GM19452 (cell line): ENCODE data around the gene ASL.
"Not testable (repeated sequence)": the region's sequence is repeated elsewhere in the genome, so short reads cannot be mapped to it uniquely, and the experiment has no call there.

Experiments used
- ATAC-seq: cut with Tn5 transposase; IDR thresholded peaks from one replicate; pipeline ENCODE4 v1.9.1; 2021; ENCODE audit not compliant: unreplicated experiment

Gene ASL

DNA sequence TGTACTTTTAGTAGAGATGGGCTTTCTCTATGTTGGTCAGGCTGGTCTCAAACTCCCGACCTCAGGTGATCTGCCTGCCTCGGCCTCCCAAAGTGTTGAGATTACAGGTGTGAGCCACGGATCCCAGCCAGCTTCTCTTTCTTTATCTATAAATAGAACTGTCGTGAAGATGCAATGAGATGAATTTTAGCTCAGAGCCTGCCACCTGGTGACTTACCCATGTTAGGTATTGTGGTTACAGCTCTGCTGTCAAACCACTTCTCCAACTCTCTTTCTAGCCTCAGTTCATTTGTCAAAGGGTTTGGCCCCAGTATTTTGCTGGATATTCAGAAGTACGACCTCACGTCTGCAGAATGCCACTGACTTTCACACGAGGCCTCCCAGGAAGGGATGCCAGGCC lies 3.4 kb upstream of the ASL start:
- not testable (repeated sequence) for ATAC-seq

DNA sequence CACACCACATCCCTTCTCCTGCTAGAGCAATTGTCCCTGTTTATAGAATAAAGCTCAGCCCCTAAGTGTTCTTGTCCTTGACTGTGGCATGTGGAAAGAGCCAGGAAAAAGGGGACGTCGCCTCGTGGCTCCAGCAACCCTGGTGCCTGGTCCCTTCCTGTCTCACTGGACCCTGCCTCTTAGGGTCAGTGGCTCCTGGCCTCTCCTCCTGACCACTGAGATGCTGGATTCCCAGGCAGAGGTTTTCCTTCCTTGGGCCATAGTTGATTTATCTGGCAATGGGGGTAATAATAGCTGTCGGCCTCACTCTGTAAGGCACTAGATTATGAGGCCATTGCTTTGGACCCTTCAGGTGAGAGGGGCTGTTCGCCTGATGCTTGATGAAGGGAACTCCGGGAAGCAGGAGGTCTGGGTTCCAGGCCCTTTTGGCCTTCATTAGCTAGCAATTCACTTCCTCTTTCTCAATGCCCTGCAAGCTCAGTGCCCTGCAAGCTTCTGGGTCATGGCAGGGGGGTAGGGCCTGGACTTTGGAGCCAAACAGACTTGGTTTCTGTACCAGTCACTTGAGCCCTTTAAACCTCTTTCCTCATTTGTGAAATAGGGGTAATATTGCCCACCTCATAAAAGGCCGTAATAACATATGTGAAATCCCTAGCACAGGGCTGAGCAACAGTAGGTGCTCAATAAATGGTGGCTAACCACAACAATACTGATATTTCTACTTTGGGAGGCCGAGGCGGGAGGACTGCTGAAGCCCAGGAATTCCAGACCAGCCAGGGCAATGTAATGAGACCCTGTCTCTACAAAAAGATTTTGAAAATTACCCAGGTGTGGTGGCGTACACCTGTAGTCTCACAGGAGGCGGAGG lies 1.1 kb downstream of the ASL start:
- ATAC-seq, result no peak

DNA sequence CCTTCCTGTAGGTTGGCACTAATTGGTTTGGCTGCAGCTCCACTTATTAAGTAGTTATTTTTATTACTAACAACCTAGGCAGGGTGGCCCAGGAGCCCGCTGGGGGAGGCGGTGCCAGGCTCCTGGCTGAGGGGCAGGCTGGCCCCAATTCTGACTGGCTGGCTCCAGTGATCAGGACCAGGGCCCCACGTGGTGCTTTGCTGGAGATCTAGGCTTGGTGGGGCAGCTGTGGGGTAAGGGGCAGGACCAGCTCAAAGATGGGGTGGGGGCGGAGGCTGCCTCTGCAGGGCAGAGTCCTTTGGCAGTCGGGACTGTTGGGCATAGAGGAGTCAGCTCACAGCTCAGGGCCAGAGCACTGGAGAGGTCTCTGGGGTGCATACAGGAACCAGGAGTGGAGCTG lies 2.4 kb downstream of the ASL start:
- no peak for ATAC-seq

DNA sequence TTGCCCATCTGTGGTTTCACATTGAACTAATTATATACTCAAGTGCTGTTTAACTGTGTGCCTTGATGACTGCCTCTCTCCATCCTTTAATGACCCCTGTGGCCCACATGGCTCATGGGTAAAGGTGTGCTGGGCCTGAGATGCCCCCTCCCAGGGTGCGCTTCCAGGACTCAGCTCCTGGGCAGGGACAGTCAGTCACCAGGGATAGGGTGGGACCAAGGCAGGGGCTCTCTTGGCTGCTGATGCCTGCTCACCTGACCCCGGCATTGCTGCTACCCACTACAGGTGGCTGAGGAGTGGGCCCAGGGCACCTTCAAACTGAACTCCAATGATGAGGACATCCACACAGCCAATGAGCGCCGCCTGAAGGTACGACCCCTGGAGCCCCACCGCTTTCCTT lies 6.5 kb downstream of the ASL start:
- no peak for ATAC-seq

DNA sequence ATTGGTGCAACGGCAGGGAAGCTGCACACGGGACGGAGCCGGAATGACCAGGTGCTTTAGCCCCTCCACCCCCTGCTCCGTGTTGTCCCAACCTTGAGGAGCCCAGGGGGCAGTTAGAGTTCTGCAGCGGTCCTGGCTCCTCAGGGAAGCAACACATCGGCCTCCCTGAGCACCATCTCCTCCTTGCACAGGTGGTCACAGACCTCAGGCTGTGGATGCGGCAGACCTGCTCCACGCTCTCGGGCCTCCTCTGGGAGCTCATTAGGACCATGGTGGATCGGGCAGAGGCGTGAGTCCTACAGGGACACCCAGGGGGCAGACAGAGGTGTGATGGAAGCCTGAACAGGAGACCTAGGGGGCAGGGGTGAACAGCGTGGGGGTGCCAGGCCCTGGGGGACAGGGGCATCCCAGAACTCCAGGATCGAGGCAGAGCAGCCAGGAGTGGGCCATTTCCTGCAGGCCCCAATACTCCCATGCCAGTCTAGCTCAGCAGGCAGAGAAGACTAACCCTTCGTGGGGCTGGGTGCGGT lies 7.3 kb downstream of the ASL start:
- no peak for ATAC-seq

DNA sequence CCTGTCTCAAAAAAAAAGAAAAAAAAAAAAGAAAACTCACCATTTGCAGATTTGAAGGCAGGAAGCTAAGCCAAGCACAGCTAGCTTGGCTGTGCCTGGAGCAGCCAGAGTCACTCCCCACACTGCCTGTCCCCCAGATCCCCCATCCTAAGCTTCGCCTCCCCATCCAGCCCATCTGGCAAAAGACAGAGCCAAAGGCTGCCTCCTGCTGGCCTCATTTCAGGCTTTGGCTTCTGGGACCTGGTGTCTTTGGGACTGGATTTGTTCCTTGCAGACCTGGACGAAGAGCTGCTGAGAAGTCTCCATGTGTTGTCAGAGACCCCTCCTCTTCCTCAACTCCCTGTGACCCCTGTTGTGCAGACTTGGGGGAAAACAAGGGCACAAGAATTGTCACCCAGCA lies 8.1 kb downstream of the ASL start:
- no peak for ATAC-seq

DNA sequence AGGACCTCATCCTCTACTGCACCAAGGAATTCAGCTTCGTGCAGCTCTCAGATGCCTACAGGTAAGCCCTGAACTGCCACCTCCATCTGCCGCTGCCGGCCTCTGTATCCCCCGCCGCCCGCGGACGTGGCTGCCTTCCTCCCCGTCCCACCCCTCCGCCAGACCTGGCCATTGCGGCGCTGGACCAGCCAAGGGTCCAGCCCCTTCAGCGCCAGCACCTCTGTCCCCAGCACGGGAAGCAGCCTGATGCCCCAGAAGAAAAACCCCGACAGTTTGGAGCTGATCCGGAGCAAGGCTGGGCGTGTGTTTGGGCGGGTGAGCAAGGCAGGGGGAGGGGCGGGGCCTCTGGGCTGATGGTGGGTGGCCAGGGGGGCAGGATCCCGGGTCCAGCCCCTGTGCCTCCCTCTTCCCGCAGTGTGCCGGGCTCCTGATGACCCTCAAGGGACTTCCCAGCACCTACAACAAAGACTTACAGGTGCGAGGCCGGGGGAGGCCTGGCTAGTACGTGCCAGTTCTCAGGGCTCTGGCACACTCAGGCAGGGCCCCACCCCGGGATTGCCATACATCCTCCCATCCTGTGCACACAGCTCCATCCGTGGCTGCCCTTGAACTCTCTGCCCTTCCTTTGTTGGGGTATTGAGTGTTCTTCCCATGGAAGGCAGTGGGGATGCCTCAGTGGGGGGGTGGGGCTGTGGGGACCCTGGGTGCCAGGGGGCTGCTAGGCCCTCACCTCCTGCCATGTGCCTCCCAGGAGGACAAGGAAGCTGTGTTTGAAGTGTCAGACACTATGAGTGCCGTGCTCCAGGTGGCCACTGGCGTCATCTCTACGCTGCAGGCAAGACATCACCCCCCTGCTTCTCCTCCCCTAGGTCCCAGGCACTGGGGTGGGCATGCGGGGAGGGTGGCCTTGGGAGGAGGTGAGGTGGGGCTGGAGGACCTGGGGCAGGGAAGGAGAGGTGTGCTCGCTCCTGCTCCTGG lies 13.5 kb downstream of the ASL start:
- ATAC-seq, result no peak

DNA sequence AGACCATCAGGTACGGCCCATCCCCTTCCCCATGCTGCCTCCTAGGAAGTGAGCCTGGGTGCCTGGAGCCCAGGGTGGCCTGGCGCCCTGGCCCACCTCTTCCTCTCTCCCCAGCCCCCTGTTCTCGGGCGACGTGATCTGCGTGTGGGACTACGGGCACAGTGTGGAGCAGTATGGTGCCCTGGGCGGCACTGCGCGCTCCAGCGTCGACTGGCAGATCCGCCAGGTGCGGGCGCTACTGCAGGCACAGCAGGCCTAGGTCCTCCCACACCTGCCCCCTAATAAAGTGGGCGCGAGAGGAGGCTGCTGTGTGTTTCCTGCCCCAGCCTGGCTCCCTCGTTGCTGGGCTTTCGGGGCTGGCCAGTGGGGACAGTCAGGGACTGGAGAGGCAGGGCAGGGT lies 17.0 kb downstream of the ASL start:
- ATAC-seq, result no peak

DNA sequence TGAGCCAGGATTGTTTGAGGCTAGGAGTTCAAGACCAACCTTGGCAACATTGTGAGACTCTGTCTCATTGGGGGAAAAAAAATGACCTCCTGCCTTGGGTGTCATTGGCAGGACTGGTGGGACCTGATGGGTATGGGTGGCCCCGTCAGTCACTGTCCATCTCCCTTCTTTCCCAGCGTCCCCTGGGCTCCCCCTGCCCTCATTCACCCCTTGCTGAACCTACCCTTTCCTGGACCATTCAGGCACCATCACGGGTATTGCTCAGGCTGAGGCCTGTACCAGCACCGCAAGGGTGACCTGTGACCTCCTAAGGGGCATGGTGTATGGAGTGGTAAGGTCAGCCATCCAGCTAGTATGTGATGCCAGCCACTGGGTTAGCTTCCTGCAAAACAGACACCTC lies 19.4 kb downstream of the ASL start:
- ATAC-seq, result no peak

DNA sequence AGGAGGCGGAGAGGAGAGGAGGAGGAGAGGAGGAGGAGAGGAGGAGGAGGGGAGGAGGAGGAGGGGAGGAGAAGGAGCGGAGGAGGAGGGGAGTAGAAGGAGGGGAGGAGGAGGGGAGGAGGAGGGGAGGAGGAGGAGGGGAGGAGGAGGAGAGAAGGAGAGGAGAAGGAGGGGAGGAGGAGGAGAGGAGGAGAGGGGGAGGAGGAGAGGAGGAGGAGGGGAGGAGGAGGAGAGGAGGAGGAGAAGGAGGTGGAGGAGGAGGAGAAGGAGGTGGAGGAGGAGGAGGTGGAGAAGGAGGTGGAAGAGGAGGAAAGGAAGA lies 23.6 kb downstream of the ASL start:
- ATAC-seq, result no peak

DNA sequence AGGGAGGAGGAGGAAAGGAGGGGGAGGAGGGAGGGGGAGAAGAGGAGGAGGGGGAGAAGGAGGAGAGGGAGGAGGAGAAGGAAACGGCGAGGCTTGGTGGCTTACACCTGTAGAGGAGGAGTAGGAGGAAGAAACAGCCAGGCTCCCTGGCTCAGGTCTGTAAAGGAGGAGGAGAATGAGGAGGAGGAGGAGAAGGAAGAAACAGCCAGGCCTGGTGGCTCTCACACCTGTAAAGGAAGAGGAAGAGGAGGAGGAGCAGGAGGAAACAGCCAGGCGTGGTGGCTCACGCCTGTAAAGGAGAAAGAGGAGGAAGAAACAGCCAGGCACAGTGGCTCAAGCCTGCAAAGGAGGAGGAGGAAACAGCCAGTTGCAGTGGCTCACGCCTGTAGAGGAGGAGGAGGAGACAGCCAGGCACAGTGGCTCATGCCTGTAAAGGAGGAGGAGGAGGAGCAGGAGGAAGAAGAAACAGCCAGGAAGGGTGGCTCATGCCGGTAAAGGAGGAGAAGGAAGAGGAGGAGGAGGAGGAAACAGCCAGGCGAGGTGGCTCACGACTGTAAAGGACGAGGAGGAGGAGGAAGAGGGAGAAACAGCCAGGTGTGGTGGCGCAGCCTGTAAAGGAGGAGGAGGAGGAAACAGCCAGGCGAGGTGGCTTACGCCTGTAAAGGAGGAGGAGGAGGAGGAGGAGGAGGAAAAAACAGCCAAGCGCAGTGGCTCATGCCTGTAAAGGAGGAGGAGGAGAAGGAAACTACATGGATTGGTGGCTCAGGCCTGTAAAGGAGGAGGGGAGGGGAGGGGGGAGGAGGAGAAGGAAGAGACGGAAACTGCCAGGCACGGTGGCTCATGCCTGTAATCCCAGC lies 24.2 kb downstream of the ASL start:
- ATAC-seq, result peak; percentile 82

DNA sequence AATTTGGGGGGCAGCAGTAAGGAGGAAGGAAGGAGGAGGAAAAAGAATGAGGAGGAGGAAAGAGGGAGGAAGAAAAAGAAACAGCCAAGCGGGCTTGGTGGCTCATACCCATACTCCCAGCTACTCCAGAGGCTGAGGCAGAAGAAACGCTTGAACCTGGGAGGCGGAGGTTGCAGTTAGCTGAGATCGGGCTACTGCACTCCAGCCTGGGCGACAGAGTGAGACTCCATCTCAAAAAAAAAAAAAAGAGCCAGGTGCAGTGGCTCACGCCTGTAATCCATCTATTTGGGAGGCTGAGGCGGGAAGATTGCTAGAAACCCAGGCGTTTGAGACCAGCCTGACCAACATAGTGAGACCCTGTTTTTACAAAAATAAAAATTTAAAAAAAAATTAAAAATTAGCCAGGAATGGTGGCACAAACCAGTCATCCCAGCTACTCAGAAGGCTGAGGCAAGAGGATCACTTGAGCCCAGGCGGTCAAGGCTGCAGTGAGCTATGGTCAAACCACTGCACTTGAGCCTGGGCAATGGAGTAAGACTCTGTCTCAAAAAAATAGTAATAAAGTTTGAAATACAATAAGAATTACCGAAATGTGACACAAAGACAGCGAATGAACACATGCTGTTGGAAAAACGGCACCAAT lies 24.9 kb downstream of the ASL start:
- no peak for ATAC-seq

DNA sequence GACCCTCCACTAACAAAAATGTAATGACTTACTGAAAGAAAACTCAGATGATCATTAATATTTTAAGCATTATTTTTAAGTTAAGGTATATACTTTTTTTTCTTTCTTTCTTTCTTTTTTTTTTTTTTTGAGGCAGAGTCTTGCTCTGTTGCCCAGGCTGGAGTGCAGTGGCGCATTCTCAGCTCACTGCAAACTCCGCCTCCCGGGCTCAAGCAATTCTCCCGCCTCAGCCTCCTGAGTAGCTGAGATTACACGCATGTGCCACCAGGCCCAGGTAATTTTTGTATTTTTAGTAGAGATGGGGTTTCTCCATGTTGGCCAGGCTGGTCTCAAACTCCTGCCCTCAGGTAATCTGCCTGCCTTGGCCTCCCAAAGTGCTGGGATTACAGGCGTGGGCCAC lies 26.5 kb downstream of the ASL start:
- ATAC-seq, result not testable (repeated sequence)

DNA sequence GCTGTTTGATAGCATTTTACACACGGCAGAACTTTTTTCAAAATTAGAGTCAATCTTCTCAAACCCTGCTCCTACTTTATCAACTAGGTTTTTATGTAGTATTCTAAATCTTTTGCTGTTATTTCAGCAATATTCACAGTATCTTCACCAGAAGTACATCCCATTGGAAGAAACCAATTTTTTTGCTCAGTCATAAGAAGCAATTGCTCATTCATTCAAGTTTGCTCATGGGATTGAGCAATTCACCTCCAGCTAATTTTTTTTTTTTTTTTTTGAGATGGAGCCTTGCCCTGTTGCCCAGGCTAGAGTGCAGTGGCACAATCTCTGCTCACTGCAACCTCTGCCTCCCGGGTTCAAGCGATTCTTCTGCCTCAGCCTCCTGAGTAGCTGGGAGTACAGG lies 28.4 kb downstream of the ASL start:
- not testable (repeated sequence) for ATAC-seq

DNA sequence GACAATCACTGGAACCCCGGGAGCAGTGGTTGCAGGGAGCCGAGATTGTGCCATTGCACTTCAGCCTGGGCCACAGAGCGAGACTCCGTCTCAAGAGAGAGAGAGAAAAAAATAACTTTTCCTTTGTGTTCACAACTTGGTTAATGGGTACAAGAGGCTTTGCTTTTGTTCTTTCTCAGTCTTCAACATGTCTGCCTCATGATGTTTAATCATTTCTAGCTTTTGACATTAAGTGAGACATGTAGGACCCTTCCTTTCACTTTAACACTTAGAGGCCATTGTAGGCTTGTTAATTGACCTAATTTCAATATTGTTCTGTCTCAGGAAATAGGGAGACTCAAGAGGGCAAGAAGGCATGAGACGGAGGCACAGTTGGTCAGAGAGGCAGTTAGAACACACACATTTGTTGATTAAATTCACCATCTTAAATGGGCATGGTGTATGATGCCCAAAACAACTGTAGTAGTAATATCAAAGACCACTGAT lies 29.7 kb downstream of the ASL start:
- ATAC-seq, result peak; percentile 62

DNA sequence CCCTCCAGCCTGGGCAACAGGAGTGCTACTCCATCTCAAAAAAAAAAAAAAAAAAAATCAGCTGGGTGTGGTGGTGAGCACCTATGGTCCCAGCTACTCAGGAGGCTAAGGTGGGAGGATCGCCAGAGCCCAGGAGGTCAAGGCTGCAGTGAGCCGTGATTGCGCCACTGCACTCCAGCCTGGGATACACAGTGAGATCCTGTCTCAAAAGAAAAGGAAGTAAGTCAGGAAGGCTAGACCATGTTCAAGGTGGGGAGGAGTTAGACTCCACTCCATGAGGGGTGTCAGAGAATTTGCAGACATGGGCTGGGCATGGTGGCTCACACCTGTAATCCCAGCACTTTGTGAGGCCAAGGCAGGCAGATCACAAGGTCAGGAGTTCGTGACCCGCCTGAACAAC lies 32.8 kb downstream of the ASL start:
- ATAC-seq, result not testable (repeated sequence)

DNA sequence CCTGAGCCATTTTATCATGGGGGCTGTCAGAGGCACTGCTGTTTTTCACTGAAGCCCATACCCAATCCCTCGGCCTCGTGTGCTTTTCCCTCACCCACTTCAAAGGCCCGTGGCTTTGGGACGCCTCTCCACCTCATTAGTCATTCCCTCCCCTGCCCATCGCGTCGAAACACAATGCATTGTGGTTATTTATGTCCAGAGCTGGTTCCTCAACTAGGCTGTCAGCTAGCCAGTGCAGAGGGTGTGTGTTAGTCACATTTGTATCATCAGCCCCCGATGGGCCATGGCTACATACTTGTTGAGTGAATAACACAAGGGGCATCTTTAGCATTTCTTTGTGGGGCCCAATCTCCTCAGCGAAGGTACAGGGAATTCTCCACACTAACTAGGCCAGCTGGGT lies 35.2 kb downstream of the ASL start:
- no peak for ATAC-seq

DNA sequence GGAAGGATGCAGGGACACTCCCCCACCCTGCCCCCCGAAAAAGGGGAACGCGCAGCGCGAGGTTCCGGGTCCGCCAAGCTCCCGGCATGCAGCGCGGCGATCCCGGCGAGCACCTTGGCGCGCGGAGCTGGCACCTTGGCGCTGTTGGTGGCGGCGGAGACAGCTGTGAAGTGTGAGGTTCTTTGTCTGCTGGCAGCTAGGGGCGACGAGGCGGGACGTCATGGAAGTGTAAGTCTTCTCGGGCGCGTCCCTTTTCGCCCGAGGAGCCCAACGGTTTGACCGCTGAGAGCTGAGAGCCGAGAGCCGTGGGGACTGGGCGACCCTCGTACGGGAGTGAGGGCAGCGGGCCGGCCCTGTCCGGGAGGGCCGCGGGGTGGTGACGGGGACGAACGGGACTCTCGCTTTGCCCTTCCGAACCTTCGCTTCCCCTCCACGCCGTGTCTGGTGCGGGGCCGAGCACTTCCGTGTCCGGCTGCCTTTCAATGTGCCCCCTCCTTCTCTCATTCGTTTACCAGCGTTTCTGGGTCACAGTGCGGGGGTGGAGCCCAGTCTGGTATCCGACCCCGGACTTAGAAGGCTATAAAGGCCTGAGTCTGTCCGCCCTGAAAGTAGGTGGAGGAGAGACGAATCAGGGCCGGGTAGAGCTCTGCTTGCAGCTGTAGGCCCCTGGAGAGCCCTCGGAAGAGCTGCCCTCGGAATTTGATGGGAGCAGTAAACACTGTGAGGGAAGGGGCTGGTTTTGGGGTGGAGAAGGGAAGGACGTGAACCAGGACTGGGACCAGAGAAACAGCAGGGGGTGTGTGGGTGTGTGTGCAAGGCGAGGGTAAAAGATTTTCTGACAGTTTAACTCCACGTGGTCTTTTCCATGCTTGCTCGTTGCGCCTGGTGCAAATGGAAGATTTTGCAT lies 39.4 kb downstream of the ASL start, which contains the start of gene CRCP:
Gene CRCP, plus strand, starts transcription at position 105 of the 907 bp plus-strand sequence. Its CDS starts 116 bp downstream, at position 221.
- ATAC-seq, result peak; percentile 84
